Measurements from ENCODE around the gene NLGN4Y. TPM values are rescaled to one million over a fixed set of nuclear protein-coding genes. Genes with fewer than 3 reads are reported as not detected.

Gene NLGN4Y
- not detected in 2 replicates for total RNA-seq (2014; rRNA removed; shearing (Covaris generic))
- polyA plus RNA-seq (2015; cell fraction: cytosol; rRNA removed): not detected in 2 replicates
- not detected in 2 replicates for polyA plus RNA-seq (2015; cell fraction: nucleus; rRNA removed)

DNA sequence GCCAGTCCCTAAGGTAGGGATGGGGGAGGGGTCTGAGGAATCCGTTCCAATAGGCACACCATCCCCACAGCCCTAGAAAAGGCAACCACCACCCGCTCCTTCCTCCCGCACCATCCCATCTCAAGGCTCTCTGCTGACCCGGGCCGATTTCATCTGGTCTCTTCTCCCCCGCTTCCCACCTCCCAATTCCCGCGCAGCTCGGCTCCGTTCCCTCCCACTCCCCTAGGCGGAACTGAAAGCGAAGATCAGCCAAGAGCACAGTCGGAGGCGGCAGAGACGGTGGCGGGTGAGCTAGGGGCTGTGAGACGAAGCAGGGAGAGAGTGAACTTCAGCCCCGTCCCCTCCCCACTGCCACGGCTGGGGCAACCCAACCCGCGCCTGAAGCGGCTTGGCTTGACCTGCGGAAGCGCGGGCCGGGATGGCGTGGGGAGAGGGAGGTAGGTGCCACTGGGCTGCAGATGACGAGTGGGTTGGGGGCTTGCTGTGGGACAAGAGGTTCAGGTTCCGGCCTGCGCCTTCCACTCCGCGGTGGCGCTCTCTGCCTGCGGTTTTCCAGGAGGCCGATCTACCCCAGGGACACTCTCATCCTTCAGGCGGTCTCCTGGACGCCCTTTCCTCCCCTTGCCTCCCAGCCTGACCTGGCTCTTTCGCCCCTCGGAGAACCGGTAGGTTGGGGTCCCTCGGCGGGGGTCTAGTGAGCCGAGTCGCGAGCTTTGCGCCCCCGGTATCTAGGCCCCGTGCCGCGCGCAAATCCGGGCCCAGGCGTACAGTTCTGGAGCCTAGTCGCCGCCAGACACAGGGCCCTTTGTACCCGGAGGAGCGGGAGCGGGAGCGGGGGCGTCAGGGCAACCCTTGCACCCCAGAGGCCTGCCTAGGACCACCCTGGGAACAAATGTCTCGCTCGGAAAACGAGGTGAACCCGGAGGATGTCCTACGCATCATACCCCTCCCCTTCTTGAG is at the start of gene NLGN4Y:
TSS of gene NLGN4Y (plus strand) at position 258 of the 960 bp plus-strand sequence. CDS start 97,591 bp downstream, outside the sequence.
- in situ Hi-C loops (cut with HindIII; ENCODE audit: low pct_unique_long_range_greater_than_20kb, low sequenced_read_pairs): no loop called here
- DNase-seq (ENCODE audit: low read depth, low spot score): no peak

DNA sequence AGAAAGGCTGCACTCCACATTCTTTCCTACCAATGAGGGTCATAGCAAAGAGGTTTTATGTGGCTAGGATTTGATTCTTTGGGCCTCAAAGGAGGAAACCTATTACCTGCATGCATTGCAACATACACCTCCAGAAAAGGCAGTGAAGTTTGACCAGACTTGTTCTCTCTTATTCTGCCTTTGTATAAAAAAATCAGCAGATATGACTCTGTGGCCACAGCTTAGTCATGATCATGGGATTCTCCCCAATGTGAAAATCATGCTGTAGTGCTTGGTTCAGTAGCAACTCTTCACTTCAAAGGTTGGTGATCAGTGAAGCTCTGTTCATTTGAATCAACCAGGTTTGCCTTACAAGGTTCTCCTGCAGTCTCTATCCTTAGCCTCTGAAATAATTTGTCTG is 38.4 kb upstream of the NLGN4Y start:
- in situ Hi-C loops (cut with HindIII; ENCODE audit: low pct_unique_long_range_greater_than_20kb, low sequenced_read_pairs): no loop called here
- DNase-seq (ENCODE audit: low read depth, low spot score): no peak

DNA sequence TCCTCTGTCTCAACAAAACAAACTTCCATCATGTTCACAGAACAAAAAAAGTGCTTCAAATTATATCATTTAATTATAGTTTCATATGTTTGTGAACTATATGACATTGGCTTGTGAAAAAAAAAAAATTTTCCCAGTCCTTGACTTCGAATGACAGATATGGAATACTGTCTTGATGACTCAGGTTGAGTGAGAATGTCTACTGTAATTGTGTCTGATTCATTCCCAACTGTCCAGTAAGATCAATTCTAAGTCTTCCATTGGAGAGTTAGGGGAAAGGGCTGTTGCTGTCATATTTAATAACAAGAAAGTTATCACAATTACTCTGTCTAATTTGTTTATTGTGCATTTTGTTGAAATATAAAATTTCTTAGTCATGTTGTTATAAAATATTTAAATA is 34.1 kb upstream of the NLGN4Y start:
- in situ Hi-C loops (cut with HindIII; ENCODE audit: low pct_unique_long_range_greater_than_20kb, low sequenced_read_pairs): no loop called here

DNA sequence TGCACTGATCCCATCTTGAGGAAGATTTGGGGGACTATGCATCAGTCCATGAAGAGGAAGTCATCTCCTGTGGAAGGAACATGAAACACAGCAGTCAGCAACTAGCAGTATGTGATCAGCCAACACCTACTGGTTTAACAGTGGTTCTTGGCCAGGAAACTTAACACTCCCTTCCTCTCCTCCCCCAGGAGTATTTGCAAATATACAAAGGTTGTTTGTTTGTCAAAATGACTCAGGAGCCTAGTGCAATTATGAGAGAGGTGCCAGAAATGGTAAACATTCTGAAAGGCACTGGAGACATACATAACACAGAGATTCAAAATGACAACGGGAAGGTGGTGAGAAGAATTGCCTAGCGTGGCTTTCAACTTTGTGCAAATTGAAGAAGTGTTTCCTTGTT is 26.3 kb upstream of the NLGN4Y start:
- DNase-seq (ENCODE audit: low read depth, low spot score): no peak
- in situ Hi-C loops (cut with HindIII; ENCODE audit: low pct_unique_long_range_greater_than_20kb, low sequenced_read_pairs): no loop called here

More for the DNA sequence above, 34.1 kb upstream of the NLGN4Y start:
- DNase-seq (ENCODE audit: low read depth, low spot score): no peak

DNA sequence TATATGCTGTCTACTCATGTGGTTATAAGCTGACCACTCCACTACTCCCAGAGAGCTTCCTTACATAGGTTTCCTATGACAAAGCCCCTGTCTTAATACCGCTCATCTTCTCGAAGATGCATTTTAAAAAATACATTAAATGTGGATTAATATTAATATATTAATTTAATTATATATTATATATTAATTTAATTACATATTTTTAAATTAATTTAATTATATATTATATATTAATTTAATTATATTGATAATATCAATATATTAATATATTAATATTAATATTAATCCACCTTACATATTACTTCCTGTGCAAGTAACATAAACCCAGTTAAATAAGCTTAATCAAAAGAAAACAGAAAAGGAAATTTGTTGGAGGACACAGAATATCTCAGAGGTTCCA is 19.7 kb upstream of the NLGN4Y start:
- in situ Hi-C loops (cut with HindIII; ENCODE audit: low pct_unique_long_range_greater_than_20kb, low sequenced_read_pairs): no loop called here
- no peak for DNase-seq (ENCODE audit: low read depth, low spot score)

DNA sequence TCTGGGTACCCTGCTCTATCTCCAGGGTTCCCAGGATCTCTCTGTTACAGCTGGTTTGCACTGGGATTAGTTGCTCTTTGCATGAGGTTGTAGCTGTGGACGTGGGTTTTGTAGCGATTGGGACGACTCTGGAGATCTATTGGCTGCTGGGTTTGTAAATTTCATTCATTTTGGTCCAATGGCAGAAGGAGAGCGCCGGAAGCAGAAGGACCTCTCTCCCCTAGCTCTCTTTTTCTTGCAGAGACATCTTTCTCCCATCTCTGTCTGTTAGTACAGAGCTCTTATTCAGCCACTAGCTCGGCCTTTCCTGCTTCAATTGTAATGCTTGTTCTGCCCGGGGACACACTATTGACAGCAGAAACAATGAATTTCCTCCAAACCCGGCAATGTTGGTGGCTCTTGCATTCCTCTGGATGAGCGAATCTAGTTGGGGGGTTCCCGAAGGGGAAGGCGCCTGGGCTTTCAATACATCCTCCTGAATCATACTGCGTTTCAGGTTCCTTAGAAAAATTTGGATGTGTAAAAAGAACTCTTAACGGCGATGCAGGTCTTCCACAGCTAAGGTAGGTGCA is 1.9 kb upstream of the NLGN4Y start:
- in situ Hi-C loops (cut with HindIII; ENCODE audit: low pct_unique_long_range_greater_than_20kb, low sequenced_read_pairs): no loop called here
- no peak for DNase-seq (ENCODE audit: low read depth, low spot score)

DNA sequence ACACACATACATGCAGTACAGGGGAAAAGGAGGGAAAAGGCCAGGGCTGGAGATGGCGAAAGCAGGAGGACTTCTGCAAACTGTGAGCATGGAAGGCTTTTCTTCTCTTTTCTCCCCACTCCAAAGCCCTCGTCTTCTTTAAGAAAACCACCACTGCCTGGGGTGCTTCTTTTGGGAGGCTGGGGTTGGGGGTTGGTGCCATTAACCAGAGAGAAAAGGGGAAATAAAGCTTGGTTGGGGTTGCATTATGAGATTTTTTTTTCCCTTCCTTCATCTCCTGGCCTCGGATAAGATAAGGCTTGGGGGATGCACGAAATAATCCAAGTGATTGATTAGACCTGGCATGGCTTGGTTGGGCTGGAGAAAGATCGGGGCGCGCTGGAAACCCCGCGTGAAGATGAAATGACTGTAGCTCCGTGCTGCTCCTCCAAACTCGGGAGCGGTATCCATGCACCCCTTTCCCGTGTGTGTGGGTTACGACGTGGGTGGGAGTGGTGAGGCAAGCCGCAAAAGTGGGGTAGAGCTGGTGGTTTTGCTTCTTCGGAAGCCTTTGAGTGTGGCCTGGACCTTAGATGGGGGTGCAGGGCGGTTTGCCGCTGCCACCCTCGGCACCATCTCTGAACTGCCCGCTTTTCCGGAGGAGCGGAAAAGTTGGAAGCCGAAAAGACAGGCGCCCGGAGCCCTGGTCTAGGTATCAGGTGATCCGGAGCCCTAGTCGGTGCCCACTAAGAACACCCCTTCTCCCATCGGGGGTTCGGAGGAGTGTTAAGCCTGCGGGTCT is 648 bp upstream of the NLGN4Y start:
- in situ Hi-C loops (cut with HindIII; ENCODE audit: low pct_unique_long_range_greater_than_20kb, low sequenced_read_pairs): no loop called here
- DNase-seq (ENCODE audit: low read depth, low spot score): no peak

DNA sequence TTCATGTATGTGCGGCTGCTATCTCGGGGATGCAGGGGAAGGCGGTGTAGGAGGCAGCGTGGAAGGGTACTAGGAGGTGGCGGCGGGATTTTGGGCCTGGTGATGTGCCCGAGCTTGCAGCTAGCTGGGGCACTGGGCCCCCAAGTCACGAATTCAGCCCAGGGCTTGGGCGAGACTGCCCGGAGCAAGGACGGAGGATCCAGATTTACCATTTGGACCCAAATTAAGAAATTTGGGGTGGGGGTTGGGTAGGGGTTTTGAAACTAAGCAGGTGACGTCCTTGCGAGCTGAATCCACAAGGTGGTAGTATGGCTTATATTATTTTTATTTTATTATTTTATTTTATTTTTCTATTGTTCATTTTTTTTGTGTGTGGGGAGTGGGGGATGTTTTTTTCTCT is 986 bp downstream of the NLGN4Y start:
- DNase-seq (ENCODE audit: low read depth, low spot score): no peak
- in situ Hi-C loops (cut with HindIII; ENCODE audit: low pct_unique_long_range_greater_than_20kb, low sequenced_read_pairs): no loop called here

DNA sequence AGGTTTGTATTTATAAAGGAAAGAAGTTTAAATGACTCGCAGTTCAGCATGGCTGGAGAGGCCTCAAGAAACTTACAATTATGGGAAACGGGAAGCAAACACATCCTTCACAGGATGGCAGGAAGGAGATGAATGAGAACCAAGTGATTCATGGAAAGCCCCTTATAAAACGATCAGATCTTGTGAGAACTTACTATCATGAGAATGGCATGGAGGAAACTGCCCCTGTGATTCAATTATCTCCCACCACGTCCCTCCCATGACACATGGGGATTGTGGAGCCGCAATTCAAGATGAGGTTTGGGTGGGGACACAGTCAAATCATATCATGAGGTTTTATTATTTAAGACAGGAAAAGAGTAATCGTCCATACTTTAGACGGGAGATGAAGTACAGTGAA is 4.0 kb downstream of the NLGN4Y start:
- DNase-seq (ENCODE audit: low read depth, low spot score): no peak
- in situ Hi-C loops (cut with HindIII; ENCODE audit: low pct_unique_long_range_greater_than_20kb, low sequenced_read_pairs): no loop called here

DNA sequence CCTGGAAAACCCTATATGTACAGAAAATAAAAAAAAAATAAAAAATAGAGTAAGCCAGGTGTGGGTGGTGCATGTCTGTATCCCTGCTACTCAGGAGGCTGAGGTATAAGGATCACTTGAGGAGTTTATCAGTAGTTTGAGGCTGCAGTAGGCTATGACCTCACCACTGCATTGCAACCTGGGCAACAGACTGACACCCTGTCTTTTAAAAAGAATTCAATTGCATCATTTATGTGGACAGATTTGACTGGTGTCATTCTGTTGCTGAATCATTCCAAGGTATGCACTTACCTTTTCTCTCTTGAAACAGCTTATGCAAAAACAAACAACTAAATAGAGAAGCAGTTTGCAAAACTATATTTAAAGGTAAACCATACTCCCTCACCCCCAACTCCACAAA is 12.4 kb downstream of the NLGN4Y start:
- in situ Hi-C loops (cut with HindIII; ENCODE audit: low pct_unique_long_range_greater_than_20kb, low sequenced_read_pairs): no loop called here

DNA sequence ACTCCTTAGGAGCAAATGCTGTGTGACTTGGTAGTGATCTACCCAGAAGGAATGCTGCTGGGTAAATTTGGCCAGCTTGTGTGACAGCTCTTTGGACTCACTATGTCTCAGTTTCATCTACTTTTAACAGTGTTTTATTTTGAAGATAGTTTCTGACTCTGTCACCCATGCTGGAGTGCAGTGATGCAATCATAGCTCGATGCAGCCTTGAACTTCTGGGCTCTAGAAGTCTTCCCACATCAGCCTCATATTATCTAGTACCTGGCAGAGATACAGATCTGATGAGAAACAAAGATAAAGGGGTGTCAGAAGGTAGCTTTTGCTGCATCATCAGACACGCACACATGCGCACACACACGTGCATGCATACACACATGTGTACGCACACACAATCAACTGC is 19.2 kb downstream of the NLGN4Y start:
- no peak for DNase-seq (ENCODE audit: low read depth, low spot score)
- in situ Hi-C loops (cut with HindIII; ENCODE audit: low pct_unique_long_range_greater_than_20kb, low sequenced_read_pairs): no loop called here

More for the DNA sequence above, 12.4 kb downstream of the NLGN4Y start:
- DNase-seq (ENCODE audit: low read depth, low spot score): no peak

DNA sequence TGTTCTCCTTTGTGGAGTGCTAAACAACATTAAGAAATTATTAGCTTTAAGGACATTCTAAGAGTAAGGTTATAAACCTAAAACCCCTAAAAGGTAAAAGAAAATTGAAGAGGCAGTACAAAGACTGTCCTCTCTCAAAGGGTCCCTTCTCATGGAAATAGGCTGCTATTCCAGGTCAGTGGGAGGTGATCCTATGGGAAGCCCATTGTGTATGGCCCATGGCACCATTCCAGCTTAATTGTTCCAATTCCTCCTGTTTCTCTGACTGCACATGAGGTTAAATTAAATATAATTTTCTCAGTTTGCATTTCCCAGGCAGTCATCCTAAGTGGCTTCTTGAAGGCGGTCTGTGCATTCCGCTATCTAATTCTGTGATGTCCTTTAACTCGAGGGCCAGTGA is 57.0 kb downstream of the NLGN4Y start:
- in situ Hi-C loops (cut with HindIII; ENCODE audit: low pct_unique_long_range_greater_than_20kb, low sequenced_read_pairs): no loop called here
- no peak for DNase-seq (ENCODE audit: low read depth, low spot score)

DNA sequence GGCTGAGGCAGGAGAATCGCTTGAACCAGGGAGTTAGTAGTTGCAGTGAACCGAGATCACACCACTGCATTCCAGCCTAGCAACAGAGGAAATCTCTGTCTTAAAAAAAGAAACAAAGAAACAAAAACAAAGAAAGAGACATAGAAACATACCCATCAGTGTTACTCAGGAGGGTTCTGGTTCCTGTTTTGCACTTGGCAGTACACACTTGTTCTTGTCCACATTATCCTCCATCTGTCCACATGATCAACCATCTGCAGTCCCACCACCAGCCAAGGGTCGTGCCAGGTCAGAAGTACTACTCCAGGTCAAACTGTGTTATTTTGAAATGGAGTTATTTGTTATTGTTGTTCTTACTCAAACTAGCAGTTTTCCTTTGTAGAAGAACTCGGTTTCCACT is 62.4 kb downstream of the NLGN4Y start:
- DNase-seq (ENCODE audit: low read depth, low spot score): no peak
- in situ Hi-C loops (cut with HindIII; ENCODE audit: low pct_unique_long_range_greater_than_20kb, low sequenced_read_pairs): no loop called here

DNA sequence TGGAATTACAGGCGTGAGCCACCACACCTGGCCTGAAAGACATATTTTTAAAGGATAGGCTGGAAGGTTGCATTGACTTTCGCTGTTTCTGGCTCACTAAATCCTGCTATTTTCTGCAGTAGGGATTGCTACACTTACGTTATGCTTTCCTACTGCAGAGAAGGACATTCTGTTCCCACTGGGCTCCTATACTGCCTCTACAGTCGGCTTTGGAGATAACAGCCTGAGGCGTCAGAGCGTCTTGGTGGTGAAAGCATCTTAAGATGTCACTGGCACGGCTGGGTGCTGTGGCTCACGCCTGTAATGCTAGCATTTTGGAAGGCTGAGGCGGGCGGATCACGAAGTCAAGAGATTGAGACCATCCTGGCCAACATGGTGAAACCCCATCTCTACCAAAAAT is 77.0 kb downstream of the NLGN4Y start:
- in situ Hi-C loops (cut with HindIII; ENCODE audit: low pct_unique_long_range_greater_than_20kb, low sequenced_read_pairs): no loop called here

DNA sequence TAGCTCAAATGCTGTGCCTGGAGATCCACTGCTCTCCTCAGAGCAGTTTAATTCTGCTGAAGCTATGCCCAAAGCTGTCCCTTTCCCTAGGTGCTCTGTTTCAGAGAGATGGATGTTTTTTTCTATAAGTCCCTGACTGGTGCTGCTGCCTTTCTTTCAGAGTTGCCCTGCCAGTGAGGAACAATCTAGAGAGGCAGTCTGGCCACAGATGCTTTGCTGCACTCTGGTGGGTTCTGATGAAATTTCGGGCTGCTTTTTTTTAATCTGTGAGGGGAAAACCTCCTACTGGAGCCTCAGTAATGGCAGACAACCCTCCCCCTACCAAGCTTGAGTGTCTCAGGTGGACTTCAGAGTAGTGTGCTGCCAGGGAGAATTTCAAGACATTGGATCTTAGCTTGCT is 93.3 kb downstream of the NLGN4Y start:
- no peak for DNase-seq (ENCODE audit: low read depth, low spot score)
- in situ Hi-C loops (cut with HindIII; ENCODE audit: low pct_unique_long_range_greater_than_20kb, low sequenced_read_pairs): no loop called here

More for the DNA sequence above, 77.0 kb downstream of the NLGN4Y start:
- DNase-seq (ENCODE audit: low read depth, low spot score): no peak

DNA sequence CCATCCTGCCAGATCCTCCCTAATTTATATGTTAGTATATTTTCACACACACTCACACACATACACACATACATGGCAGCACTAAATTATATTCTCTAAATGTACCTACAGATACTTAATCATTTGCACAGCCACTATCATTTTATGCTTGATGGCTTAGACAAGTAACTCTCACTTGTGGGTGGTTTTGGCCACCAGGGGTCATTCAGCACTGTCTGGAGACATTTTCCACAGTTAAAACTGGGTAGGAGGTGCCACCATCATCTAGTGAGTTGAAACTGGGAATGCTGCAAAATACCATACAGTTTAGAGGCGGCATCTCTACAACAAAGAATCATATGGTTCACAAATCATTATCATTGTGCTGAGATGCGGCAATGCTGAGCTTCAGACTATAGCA is 94.2 kb downstream of the NLGN4Y start:
- in situ Hi-C loops (cut with HindIII; ENCODE audit: low pct_unique_long_range_greater_than_20kb, low sequenced_read_pairs): no loop called here
- DNase-seq (ENCODE audit: low read depth, low spot score): no peak

DNA sequence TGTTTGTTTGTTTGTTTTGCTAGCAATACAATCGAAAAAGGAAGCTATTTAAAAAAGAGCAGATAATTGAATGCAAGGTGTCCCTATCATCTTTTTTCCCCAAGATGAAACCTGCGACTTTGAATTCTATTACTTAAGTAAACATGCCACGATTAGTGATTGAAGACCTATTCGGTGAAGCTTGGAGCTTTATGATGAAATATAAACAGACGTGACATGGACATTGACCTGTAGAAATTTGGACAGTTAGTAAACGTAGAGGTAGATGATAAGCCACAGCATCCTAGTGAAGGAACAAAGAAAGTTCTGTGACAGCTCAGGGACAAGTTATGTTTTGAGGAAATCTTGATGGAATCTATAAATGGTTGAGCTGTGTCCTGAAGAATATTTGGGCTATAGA is 103.9 kb downstream of the NLGN4Y start:
- in situ Hi-C loops (cut with HindIII; ENCODE audit: low pct_unique_long_range_greater_than_20kb, low sequenced_read_pairs): no loop called here
- no peak for DNase-seq (ENCODE audit: low read depth, low spot score)

DNA sequence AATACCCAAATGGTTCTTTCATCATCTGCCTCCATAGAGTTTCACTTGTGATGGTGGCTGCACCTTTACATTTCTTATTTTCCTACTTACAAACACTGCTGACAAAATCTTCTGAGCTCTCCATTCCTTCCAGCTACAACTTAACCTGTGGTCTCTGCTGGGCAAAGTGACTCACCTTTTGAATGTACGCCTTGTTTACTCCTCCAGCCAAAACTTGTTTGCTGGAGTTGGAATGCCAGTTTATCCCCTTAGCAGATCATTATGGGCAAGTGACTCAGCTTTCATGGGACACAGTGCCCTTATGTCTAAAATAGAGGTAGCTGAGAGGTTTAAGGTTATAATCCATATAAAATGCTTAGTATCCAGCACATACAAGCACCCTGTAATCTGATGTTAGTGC is 107.3 kb downstream of the NLGN4Y start:
- no peak for DNase-seq (ENCODE audit: low read depth, low spot score)
- in situ Hi-C loops (cut with HindIII; ENCODE audit: low pct_unique_long_range_greater_than_20kb, low sequenced_read_pairs): no loop called here
